H1 (cell line): Measurements from ENCODE around the gene CCR8. TPM values are rescaled to one million over a fixed set of nuclear protein-coding genes. Genes with fewer than 3 reads are reported as not detected.

Experiments used
- RXRA ChIP-seq: IDR thresholded peaks from 2 replicates; pipeline ENCODE4 v1.6.1; 2011; ENCODE audit warnings: low read depth, mild to moderate bottlenecking, low read length, moderate library complexity; ENCODE audit not compliant: insufficient read depth
- polyA plus RNA-seq, 7 experiments: library from polyadenylated mRNA; depleted of rRNA in 3 of 7; stranded (reverse) in 5 of 7; unstranded in 2 of 7; fragments of >200 nt in 5 of 7; fragments of 200-250 nt in 2 of 7; gene quantifications; 1 replicate in 5 of 7; 2 replicates in 1 of 7; 4 replicates in 1 of 7; pipeline versions ENCODE4 v1.2.1 to v1.2.3, GENCODE V29; 2011 to 2013; ENCODE audit warnings: missing spikeins in 2 of 7, mixed read lengths in 2 of 7
- total RNA-seq: library from RNA; stranded (reverse); fragmentation: NEBNext Ultra II Directional; extraction: Animal tissue kit (Norgen Biotek cat#: 25700); gene quantifications from 2 replicates; pipeline ENCODE4 v1.2.1, GENCODE V29; 2021

The CCR8 gene
- total and polyA plus RNA-seq, 2 of the 8 experiments (the other 6 are each of a cell fraction or from before 2014, with no cell fraction given), result 0.35 TPM; not detected in 1

DNA sequence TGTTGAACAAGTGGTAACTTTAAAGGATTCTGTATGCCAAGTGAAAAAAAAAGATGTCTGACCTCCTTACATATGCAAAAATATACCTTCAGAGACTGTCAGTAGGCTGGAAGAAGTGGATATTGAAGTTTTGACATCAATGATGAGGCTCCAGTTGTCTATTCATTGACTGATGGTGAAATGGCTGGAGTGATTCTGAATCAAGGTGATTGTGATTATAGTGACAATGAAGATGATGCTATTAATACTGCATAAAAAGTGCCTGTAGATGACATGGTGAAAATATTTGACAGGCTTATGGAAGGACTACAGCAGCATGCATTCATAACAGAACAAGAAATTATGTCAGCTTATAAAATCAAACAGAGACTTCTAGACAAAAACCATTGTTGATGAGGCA is 4.1 kb downstream of the CCR8 start (continued):
- TF ChIP-seq RXRA, result no peak
